GM19328 (cell line): ENCODE data around the gene UBA5.
"Not testable (repeated sequence)": the region's sequence is repeated elsewhere in the genome, so short reads cannot be mapped to it uniquely, and the experiment has no call there.

Experiments
- ATAC-seq: cut with Tn5 transposase; IDR thresholded peaks from one replicate; pipeline ENCODE4 v1.9.1; 2021; ENCODE audit warnings: mild to moderate bottlenecking, moderate library complexity; ENCODE audit not compliant: unreplicated experiment

The UBA5 gene

DNA sequence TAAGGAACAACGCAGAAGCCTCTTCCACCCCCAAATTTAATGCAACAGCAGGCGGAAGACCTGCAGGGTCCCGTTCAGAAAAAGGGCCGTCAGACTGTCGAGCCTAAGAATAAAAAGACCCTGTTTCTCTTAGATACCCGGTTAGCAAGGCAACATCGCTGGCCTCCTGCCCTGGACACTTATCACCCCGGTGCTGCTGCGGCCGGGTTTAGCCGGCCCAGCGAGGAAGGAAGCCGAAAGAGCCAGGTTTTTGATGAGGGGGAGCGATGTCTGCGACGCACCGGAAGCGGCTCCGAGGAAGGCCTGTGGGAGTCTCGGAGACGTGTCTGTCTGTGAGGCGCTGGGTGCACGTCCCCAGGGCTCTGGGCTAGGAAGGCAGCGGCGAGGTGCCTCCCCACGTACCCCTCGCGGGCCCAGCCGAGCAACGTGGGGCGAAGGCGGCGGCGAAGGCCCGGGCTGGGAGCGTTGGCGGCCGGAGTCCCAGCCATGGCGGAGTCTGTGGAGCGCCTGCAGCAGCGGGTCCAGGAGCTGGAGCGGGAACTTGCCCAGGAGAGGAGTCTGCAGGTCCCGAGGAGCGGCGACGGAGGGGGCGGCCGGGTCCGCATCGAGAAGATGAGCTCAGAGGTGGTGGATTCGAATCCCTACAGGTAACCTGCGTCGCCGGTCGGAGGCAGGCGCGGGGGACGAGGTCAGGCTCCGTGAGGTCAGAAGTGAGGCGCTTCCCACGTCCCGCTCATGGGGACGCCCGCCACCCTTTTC is at the start of gene UBA5:
Gene UBA5, plus strand, starts transcription at position 278 of the 759 bp plus-strand sequence. Its CDS starts 209 bp downstream, at position 487.
- peak; percentile 73 for ATAC-seq

DNA sequence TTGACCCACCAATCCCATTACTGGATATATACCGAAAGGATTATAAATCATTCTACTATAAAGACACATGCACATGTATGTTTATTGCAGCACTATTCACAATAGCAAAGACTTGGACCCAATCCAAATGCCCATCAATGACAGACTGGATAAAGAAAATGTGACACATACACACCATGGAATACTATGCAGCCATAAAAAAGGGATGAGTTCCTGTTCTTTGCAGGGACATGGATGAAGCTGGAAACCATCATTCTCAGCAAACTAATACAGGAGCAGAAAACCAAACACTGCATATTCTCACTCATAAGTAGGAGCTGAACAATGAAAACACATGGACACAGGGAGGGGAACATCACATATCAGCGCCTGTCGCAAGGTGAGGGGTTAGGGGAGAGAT is 44.8 kb upstream of the UBA5 start:
- not testable (repeated sequence) for ATAC-seq

DNA sequence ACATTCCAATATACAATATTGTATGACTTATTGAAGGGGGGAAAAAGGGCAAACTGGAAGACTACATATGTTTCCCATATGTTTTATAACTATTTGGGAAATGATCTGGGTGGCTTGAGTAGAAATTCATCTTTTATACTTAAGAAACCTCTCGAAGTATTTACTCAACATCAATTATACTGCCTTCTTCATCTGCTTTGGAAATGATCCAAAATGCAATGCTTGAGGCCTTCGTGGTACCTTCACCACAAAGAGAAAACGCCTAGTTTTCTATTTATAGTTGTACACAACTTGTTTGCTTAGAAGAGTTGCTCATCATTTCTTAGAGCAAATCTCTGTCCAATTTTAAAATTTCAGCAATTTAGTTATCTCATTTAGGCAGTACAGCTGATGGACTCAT is 44.2 kb upstream of the UBA5 start:
- no peak for ATAC-seq

DNA sequence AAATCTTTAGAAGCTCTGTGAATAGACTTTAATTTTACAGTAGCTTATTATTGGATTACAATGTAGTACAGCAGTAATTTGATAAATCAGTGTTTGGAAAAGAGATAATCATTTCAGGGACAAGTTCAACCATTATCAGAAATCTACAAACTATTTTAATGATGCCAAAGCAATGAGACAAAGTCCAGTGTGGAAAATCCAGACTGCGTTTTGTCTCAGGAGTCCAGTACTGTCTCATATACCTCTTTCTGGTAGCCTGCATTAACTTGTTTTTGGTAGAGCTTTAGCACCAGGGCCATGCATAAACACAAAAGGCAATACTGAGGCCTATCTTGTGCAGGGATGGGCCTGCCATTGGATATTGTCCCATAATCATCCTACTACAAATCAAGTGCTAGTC is 43.3 kb upstream of the UBA5 start:
- ATAC-seq: no peak

DNA sequence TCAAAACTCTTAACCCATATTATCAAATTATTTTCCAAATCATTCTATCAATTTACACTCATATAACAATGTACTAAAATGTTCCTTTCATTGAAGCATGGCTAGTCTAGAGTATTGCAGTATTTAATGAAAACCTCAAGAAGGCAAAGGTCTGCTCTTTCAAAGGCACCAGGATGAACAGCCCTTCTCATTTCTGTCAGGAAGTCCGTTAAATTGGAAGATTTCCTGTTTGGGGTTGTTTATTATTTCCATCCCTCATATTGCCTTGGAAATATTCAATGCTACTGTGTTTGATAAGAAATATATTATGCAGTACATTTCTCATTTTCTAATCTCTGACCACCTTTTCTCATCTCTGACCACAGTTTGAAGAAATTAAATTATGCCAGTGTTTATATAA is 38.0 kb upstream of the UBA5 start:
- no peak for ATAC-seq

DNA sequence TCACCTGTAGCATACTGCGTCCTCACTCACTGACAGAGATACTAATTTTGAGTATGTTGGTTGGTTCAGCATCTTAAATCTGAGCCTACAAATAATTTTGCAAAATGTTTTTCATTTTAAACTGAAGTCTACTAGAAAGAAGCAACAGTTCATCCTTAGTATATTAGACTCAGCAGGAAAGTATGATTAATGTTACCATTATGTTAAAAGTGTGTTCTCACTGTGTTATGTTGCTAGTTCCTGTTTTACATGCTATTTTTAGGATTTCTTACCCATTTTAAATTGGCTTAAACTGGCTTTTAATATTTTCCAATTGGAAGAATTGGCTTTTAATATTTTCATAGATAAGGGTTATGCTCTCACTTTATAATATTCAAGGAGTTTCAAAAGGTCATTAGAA is 37.4 kb upstream of the UBA5 start:
- no peak for ATAC-seq

DNA sequence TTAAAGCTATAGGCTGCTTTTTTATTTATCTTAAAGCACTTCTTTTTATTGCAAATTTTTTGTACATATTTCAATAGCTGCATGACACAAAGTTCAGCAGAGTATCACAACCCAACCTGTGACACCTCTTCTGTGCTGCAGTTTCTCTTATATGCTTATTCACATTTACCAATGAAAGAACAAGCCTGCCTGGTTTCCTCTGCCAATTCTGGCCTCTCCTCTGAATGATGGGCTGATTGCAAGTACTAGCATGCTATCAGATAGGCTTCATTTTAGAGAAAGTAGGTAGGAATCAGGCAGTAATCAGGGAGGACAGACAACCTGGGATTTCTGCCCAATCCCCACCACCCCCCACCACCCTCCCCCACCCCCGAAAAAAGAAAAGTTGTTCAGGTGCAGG is 36.5 kb upstream of the UBA5 start:
- ATAC-seq: no peak

DNA sequence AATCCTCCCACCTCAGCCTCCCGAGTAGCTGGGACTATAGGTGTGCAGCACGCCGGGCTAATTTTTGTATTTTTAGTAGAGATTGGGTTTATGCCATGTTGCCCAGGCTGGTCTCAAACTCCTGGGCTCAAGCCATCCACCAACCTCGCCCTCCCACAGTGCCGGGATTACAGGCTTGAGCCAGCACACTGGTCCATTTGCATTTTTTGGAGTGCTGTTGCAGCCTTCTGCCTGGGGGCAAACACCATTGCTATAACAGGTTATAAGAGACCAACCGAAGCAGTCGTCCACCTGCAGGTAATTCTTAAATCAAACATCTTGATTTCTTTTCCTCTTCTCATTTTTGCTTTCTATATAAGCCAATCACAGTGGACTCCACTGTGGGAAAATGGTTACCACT is 35.3 kb upstream of the UBA5 start:
- ATAC-seq: no peak

DNA sequence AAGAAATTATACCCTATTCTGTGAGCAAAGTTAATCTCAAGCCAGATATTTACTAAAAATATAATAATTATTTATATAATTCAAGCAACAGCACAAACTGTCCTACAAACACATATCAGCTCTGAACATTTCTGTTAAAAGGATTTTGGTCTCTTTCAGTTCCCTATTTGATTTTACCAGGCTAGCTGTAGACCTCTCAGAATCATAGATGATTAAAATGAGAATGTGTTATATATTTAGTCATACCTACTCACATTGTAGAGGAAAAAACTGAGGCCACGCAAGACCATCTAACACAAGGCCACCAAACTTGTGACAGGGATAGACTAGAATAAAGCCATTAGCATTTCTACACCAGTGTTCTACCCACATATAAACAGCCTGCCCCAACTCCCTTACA is 34.5 kb upstream of the UBA5 start:
- ATAC-seq: peak; percentile 74

DNA sequence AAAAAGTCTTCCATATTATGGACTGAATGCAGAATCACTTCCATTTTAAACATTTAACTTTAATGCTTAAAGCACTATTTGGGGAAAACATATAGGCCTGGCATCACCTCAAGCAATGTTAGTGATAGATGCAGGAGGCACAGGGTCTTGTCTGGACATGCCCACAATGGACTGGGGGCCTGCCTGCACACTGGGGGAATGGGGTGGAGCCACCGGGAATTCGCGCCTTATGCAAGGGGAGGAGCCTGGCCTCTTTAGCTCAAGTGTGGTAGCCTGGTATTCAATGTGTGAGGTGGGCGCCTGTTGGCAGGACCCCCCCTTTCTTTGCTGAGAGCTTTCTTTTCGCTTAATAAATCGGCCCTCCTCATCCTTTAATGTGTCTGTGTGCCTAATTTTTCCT is 33.2 kb upstream of the UBA5 start:
- ATAC-seq: no peak

DNA sequence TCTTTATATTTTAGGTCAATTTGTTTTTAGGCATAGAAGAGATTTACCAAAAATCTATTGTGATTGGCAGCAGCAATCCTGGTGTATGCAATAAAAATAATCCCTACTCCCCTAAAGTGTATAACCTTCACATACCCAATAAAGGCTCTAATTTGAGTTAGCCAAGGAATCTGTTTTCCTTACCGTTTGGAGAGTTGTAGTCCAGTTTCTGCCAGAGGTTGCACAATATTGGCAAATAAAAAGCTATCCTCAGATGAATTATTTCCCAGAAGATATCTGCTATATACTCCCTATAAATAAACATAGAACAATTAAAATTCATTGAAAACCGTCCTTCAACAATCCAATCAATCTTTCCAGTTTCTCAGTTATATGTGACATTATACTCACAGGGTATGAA is 32.0 kb upstream of the UBA5 start:
- no peak for ATAC-seq

DNA sequence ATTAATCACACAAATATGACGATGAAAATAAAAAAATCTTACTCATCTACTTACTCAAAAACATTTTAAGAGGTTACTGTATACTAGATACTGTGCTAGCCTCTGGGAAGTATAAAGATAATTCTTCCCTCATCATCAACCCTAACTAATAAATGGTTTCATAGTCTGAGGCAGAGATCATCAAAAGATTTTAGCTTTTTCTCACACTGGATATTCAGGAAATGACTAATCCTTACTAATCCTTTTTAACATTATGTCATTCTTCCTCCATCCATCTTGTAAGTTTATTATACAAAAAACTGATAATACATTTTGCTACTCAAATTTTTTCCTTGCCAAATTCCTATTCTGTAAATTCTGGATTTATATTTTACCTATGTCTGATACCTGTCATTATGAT is 30.2 kb upstream of the UBA5 start:
- ATAC-seq: no peak

DNA sequence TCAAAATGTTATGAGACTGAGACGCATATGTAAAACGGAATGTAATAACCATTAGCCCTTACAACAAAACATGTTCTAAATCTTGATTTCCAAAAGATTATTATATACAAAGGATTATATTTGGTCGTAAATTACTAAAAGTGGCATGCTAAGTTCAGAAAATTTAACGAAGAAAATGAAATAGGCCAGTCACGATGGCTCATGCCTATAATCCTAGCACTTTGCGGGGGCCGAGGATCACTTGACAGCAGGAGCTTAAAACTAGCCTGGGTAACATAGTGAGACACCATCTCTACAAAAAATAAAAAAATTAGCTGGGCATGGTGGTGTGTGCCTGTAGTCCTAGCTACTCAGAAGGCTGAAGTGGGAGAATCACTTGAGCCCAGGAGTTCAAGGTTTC is 29.5 kb upstream of the UBA5 start:
- no peak for ATAC-seq

DNA sequence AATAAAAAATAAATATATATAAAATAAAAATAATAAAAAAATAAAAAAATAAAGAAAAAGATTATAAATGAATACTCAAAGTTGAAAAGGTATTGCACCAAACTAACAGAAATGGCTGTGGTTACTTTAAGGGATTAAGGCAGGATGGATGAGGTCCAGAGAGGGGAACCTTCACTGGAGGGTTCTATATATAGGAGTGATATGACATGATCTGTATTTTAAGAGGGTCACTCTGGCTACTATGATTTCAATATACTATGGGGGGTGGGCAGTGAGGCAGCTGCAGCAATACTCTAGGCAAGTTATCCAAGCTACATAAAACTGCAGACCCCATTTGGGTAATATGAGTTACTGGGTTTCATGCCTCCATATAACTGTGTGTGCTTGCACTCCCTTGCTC is 25.1 kb upstream of the UBA5 start:
- ATAC-seq: no peak

DNA sequence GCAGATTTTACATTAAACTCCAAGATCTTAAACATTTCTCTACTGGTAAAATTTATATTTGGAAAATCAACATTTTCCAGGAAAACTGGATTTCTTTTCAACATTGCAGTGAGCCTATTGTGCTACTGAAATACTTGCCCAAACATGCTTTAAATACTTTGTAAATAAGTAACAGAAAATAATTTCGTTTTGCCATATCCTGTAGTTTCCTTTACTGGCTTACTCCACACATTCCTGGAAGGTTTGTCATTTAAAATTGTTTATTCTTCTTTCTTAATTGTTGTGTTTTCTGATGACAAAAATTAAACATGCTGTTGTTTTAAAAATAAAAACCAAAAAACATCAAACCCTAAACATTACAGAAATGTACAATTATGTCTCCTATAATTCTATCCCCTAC is 22.5 kb upstream of the UBA5 start:
- ATAC-seq: no peak

DNA sequence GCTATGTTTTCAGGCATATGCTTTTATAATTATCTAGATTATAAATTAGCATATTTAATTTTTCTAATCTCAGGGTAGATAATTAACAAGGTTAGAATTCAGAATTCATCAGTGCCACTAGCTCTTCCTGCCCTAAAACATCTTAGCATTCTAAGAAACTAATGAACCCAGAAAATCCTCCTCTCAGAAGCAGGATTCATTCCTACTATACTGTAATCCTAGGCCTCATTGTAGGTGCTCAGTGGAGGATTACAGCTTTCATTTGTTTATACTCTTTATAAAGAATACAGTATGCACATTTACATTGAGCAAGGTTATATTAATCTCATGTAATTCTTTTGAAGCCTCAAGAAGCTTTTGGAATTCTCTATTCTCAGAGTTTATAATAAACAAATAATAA is 21.4 kb upstream of the UBA5 start:
- no peak for ATAC-seq

DNA sequence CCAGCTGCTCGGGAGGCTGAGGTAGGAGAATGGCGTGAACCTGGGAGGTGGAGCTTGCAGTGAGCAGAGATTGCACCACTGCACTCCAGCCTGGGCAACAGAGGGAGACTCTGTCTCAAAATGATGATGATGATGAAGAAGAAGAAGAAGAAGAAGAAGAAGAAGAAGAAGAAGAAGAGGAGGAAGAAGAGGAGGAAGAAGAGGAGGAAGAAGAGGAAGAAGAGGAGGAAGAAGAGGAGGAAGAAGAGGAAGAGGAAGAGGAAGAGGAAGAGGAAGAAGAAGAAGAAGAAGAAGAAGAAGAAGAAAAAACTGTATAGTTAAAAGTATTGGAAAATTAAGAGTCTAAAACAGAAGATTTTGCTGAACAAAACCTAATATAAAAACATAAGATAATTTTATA is 18.7 kb upstream of the UBA5 start:
- ATAC-seq: not testable (repeated sequence)

DNA sequence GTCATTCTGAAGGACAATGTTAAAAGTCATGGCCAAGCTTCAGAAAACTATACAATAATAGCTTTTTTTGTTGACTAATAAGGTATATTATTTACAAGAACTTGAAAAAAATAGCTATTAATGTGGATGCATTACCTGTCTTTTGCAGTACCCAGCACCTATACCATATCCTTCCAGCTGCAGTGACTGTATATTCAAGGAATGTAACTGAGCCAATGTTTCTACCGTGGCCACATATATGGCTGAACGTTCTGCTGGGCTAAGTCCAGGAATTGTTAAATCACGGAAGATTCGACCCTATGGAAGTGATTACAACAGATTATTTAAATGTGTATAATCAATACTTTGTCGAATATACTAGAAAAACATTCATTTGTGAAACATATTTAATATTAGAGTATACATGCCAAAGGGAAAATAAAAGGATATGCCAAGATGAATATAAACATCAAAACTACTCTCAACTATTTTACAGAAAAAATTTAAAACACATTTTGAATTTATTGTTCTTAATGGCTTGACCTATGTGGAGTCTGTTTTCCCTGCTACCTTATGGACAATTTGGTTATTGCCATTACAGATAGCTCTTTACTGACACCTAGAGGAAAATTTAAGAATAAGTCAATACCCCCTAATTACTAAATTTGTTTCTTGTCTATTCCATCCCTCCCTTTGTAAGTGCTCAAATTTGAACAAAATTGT is 18.1 kb upstream of the UBA5 start:
- no peak for ATAC-seq

DNA sequence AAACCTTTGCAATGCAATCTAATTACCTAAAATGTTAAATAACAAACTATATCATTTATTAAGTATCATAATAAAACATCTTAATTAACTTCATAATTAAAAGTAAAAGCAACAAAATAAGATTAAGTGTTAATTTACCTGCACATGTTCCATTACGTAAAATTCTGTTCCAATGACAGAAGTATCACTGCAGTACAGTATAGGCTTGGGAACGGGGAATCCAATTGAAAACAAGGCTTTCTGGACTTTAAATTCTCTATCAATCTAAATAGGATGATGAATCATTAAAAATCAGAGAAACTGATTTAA is 17.6 kb upstream of the UBA5 start:
- no peak for ATAC-seq

DNA sequence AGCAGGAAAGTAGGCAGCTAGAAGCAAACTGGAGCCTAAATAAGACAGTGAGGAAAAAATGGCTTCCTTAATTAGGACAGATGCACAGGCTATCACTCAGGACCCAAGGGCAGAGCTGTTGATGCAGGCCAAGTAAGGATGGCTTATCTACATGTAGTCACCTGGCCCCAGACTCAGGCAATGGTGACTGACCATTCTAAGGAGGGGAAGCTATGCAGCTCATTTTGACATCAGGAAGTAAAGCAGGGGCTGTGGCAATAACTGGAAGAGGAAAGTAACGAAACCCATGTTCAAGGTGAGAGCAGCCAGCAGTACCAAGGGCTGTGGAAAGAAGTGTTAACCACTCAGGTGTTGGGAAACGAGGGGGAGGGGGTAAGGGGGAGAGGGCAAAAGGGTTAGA is 16.8 kb upstream of the UBA5 start:
- ATAC-seq: no peak

DNA sequence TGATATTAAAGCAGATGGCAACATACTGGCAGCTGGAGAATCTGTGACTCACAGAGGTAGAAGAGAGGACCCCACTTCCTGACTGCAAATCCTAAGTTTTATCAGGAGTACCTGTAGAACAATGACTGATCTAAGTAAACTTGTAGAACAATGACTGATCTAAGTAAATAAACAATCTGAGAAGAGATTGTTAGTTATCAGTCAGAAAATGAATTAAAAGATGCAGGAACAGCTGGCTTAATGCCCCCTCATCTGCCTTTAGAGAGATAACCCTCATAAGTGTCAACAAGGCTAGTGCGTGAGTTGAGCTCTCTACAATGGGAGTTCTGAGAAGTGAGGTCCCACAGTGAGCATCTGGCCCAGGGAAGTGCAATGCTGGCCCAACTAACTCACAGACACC is 15.1 kb upstream of the UBA5 start:
- no peak for ATAC-seq

DNA sequence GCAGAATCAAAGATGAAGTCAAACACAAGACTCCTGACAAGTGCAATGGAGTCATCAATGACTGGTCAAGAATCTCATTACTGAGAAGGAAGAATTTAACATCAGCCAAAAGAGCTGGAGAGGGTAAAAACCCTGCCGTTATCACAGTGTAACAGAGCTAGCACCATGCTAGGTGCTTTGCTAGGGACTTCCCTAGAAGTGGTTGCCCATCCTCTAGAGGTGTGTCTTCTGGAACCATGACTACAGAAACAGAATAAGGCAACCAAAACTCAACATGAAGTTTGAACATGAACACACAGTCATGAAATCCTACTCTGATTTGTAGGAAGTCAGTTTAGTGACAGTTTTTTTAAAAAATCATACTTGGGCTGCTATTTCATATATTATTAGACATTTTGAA is 10.0 kb upstream of the UBA5 start:
- ATAC-seq: no peak
